Astrocyte of the hippocampus (primary cell): Measurements from ENCODE around the gene CAMK1D.

Experiments used
- DNase-seq: peaks from one replicate; pipeline ENCODE4 v3.0.0; 2011; ENCODE audit warnings: low read depth, low spot score

CAMK1D gene

GRCh38 chr10:12556039-12556438, 206.7 kb downstream of the CAMK1D start:
- peak; percentile 25 for DNase-seq

- DNase-seq, result no peak
Measured at GRCh38 chr10:12559578-12560178, 210.3 kb downstream of the CAMK1D start.

- DNase-seq, result no peak
Measured at GRCh38 chr10:12561307-12561706, 212.0 kb downstream of the CAMK1D start.

- DNase-seq, result no peak
Measured at GRCh38 chr10:12561720-12562119, 212.4 kb downstream of the CAMK1D start.

- DNase-seq, result no peak
Measured at GRCh38 chr10:12563489-12563888, 214.1 kb downstream of the CAMK1D start.

- no peak for DNase-seq
Measured at GRCh38 chr10:12564173-12564572, 214.8 kb downstream of the CAMK1D start.

GRCh38 chr10:12566161-12567115, 217.1 kb downstream of the CAMK1D start:
- no peak for DNase-seq

- DNase-seq, result no peak
Measured at GRCh38 chr10:12568391-12569009, 219.2 kb downstream of the CAMK1D start.

GRCh38 chr10:12572281-12572680, 222.9 kb downstream of the CAMK1D start:
- no peak for DNase-seq

- no peak for DNase-seq
Measured at GRCh38 chr10:12577610-12578009, 228.3 kb downstream of the CAMK1D start.

GRCh38 chr10:12579954-12580858, 230.9 kb downstream of the CAMK1D start:
- DNase-seq, result no peak

GRCh38 chr10:12583891-12584595, 234.7 kb downstream of the CAMK1D start:
- no peak for DNase-seq

- DNase-seq, result no peak
Measured at GRCh38 chr10:12586741-12587140, 237.4 kb downstream of the CAMK1D start.

- no peak for DNase-seq
Measured at GRCh38 chr10:12587451-12587888, 238.1 kb downstream of the CAMK1D start.

GRCh38 chr10:12588091-12588860, 238.9 kb downstream of the CAMK1D start:
- no peak for DNase-seq

GRCh38 chr10:12589291-12589690, 239.9 kb downstream of the CAMK1D start:
- DNase-seq, result no peak

- DNase-seq, result peak; percentile 18
Measured at GRCh38 chr10:12589791-12590190, 240.4 kb downstream of the CAMK1D start.

- DNase-seq, result no peak
Measured at GRCh38 chr10:12590675-12591659, 241.6 kb downstream of the CAMK1D start.

- no peak for DNase-seq
Measured at GRCh38 chr10:12592967-12593366, 243.6 kb downstream of the CAMK1D start.
